K562 (cell line): Measurements from ENCODE around the gene PIEZO2. TPM values are rescaled to one million over a fixed set of nuclear protein-coding genes. Genes with fewer than 3 reads are reported as not detected.

ENCODE experiments used
- ATAC-seq: fragments of 200-7000 bp; cut with Tn5 transposase; 3 replicates; pipeline ENCODE4 v1.9.1; 2020; ENCODE audit warnings: moderate library complexity
- BruUV-seq: library from RNA; stranded (reverse); fragments of 400-500 nt; replicated peaks from 2 replicates; lab custom pipeline; 2021; lab: Mats Ljungman, UMichigan
- CTCF ChIA-PET: fragments of 300-600 bp; formaldehyde crosslinking; extraction: SDS; loops from one replicate; lab custom pipeline; 2021; ENCODE audit warnings: low intra/inter-chr PET ratio; lab: Yijun Ruan, JAX
- POLR2A ChIA-PET: fragments of 300-600, 350-650 bp; sonication (Branson Sonifier 250); formaldehyde crosslinking; extraction: SDS; loops from one replicate; lab custom pipeline; 2021; ENCODE audit warnings: antibody characterized with exemption, inconsistent platforms; lab: Yijun Ruan, JAX
- DNase-seq, 4 experiments: peaks; one replicate each; pipeline versions ENCODE4 v3.0.0 to v3.0.0-alpha.2; 2011 to 2018; ENCODE audit warnings: low spot score in 3 of 4, mixed read lengths in 3 of 4; ENCODE audit errors: extremely low read depth in 1 of 4
- FAIRE-seq: peaks from 2 replicates; lab custom pipeline; 2011; peaks lifted over from hg19 to GRCh38; lab: Jason Lieb, UNC
- H2AFZ ChIP-seq: 2 replicates; pipeline ENCODE4 v1.6.0; 2011; ENCODE audit warnings: low read depth, low read length, control low read depth, inconsistent platforms
- H3K27ac ChIP-seq: fragments of 200-600 bp; 3 replicates; pipeline ENCODE4 v1.8.0; 2011; ENCODE audit warnings: low read depth, mild to moderate bottlenecking, control low read depth, inconsistent platforms, low read length, moderate library complexity, mixed read lengths; ENCODE audit errors: extremely low read depth
- H3K27me3 ChIP-seq, 2 experiments: fragments of 300-600 bp in 1 of 2; 2 replicates in 1 of 2; 3 replicates in 1 of 2; pipeline versions ENCODE4 v1.6.0 to v1.8.0; 2011; ENCODE audit warnings: inconsistent platforms in 2 of 2, low read length in 2 of 2, mild to moderate bottlenecking in 1 of 2, mixed read lengths in 1 of 2, moderate library complexity in 1 of 2; ENCODE audit not compliant: control insufficient read depth in 2 of 2, insufficient read depth in 2 of 2
- H3K36me3 ChIP-seq: fragments of 300-600 bp; 3 replicates; pipeline ENCODE4 v1.8.0; 2011; ENCODE audit warnings: mild to moderate bottlenecking, low read length, inconsistent platforms; ENCODE audit not compliant: control insufficient read depth, insufficient read depth
- H3K4me1 ChIP-seq, 2 experiments: fragments of 200-600 bp in 1 of 2; replicated peaks in 1 of 2; 2 replicates in 1 of 2; 3 replicates in 1 of 2; pipeline versions ENCODE4 v1.5.1 to v1.8.0; 2011; ENCODE audit warnings: inconsistent platforms in 2 of 2, low read length in 2 of 2, mild to moderate bottlenecking in 1 of 2, mixed read lengths in 1 of 2, moderate library complexity in 1 of 2; ENCODE audit not compliant: control insufficient read depth in 2 of 2, insufficient read depth in 2 of 2
- H3K4me2 ChIP-seq: 2 replicates; pipeline ENCODE4 v1.6.1; 2011; ENCODE audit warnings: low read length, control low read depth, inconsistent platforms, mixed read lengths; ENCODE audit not compliant: insufficient read depth
- H3K4me3 ChIP-seq: fragments of 200-600 bp; sonication (generic), shearing (Covaris generic); 2 replicates; pipeline ENCODE4 v1.5.1; 2016; ENCODE audit warnings: control low read depth, inconsistent platforms
- H3K79me2 ChIP-seq: fragments of 200-600 bp; 3 replicates; pipeline ENCODE4 v1.8.0; 2011; ENCODE audit warnings: low read length, inconsistent platforms; ENCODE audit not compliant: control insufficient read depth, insufficient read depth
- H3K9ac ChIP-seq, 2 experiments: 2 replicates each; pipeline versions ENCODE4 v1.6.0 to v1.6.1; 2011; ENCODE audit warnings: low read depth in 2 of 2, low read length in 2 of 2, control low read depth in 1 of 2, inconsistent platforms in 1 of 2, mild to moderate bottlenecking in 1 of 2, mixed read lengths in 1 of 2; ENCODE audit not compliant: insufficient read depth in 1 of 2
- H3K9me1 ChIP-seq: one replicate; pipeline ENCODE4 v1.6.0; 2011; ENCODE audit warnings: inconsistent platforms, mild to moderate bottlenecking, low read length, moderate library complexity; ENCODE audit not compliant: control insufficient read depth, insufficient read depth
- H3K9me3 ChIP-seq: replicated peaks from 2 replicates; pipeline ENCODE4 v1.5.1; 2011; ENCODE audit warnings: low read depth, low read length, inconsistent platforms; ENCODE audit not compliant: control insufficient read depth, insufficient read depth
- H4K20me1 ChIP-seq: replicated peaks from 2 replicates; pipeline ENCODE4 v1.6.1; 2011; ENCODE audit warnings: low read length, inconsistent platforms, mixed read lengths; ENCODE audit not compliant: control insufficient read depth, insufficient read depth
- ARID1B ChIP-seq: fragments of 450-650 bp; IDR thresholded peaks from 2 replicates; pipeline ENCODE4 v1.6.1; 2016; ENCODE audit warnings: antibody characterized with exemption, mild to moderate bottlenecking, inconsistent platforms
- ETV6 ChIP-seq, 3 experiments: fragments of 150-350 bp in 1 of 3; sonication (generic) in 1 of 3; formaldehyde crosslinking in 1 of 3; IDR thresholded peaks; 2 replicates each; pipeline versions ENCODE4 v1.6.1 to v1.8.0; 2014 to 2022; ENCODE audit warnings: borderline replicate concordance in 2 of 3, low read depth in 2 of 3, antibody characterized with exemption in 1 of 3, low read length in 1 of 3, mild to moderate bottlenecking in 1 of 3, missing genetic modification reagents in 1 of 3
- GATAD2B ChIP-seq: fragments of 450-650 bp; IDR thresholded peaks from 2 replicates; pipeline ENCODE4 v1.6.1; 2017; ENCODE audit warnings: mild to moderate bottlenecking, borderline replicate concordance
- MIER1 ChIP-seq: fragments of 450-650 bp; IDR thresholded peaks from 2 replicates; pipeline ENCODE4 v1.6.1; 2016; ENCODE audit warnings: antibody characterized with exemption, mild to moderate bottlenecking, low read depth
- PML ChIP-seq: IDR thresholded peaks from 2 replicates; pipeline ENCODE4 v1.6.1; 2012; ENCODE audit warnings: low read length, inconsistent platforms
- PURB ChIP-seq: sonication (generic); formaldehyde crosslinking; IDR thresholded peaks from 2 replicates; pipeline ENCODE4 v1.9.0; 2021; ENCODE audit warnings: low read depth, mild to moderate bottlenecking, missing genetic modification reagents
- RBM25 ChIP-seq: fragments of 200-400 bp; formaldehyde crosslinking; IDR thresholded peaks from 2 replicates; pipeline ENCODE4 v1.6.1; 2018; ENCODE audit warnings: low read length, low read depth, moderate library complexity; ENCODE audit not compliant: severe bottlenecking
- RBM39 ChIP-seq: fragments of 200-400 bp; formaldehyde crosslinking; optimal IDR thresholded peaks from 2 replicates; pipeline ENCODE3; 2018; ENCODE audit warnings: low read depth, low read length
- ZNF586 ChIP-seq: fragments of 450-650 bp; formaldehyde crosslinking; conservative IDR thresholded peaks from 2 replicates; pipeline ENCODE4 v1.4.0; 2020; ENCODE audit warnings: mild to moderate bottlenecking, moderate library complexity
- ZNF79 ChIP-seq: fragments of 250-450 bp; sonication (Bioruptor Pico); IDR thresholded peaks from 2 replicates; pipeline ENCODE4 v1.4.0; 2020; ENCODE audit warnings: low read depth, mild to moderate bottlenecking, moderate library complexity
- WGBS: fragments of 100-300 bp; shearing (Covaris generic); methylation state at CpG from one replicate; pipeline ENCODE4 v1.1.6; 2016; ENCODE audit warnings: low coverage, mixed read lengths; ENCODE audit not compliant: insufficient coverage; ENCODE audit errors: missing lambda C conversion rate; 5-methylcytosine and 5-hydroxymethylcytosine counted together
- in situ Hi-C: fragments of 300-500 bp; cut with MboI; formaldehyde crosslinking; loops from 4 replicates; pipeline ENCODE4 v1.15.0; 2018; ENCODE audit warnings: inconsistent platforms, mixed read lengths
- intact Hi-C: fragments of 100-400 bp; cut with micrococcal nuclease; formaldehyde crosslinking; loops from 2 replicates; pipeline ENCODE4 v1.14.2; 2022
- polyA plus RNA-seq, 8 experiments: library from polyadenylated mRNA; depleted of rRNA in 4 of 8; stranded (reverse) in 5 of 8; unstranded in 3 of 8; fragments of >200 nt; fragmentation: Nextera tagmentation in 2 of 8; fragmentation: Illumina TruSeq in 1 of 8; extraction: Ambion mirVana in 2 of 8; extraction: Trizol in 1 of 8; gene quantifications; 2 replicates each; pipeline versions ENCODE4 v1.2.1 to v1.2.3, GENCODE V29; 2011 to 2014; ENCODE audit warnings: inconsistent platforms in 1 of 8, missing spikeins in 1 of 8
- total RNA-seq, 7 experiments: library from RNA; depleted of rRNA in 6 of 7; stranded (reverse); fragments of >200 nt in 6 of 7; fragmentation: Illumina TruSeq in 2 of 7; extraction: Trizol in 2 of 7; gene quantifications; 2 replicates each; pipeline versions ENCODE4 v1.2.1 to v1.2.3, GENCODE V29; 2011 to 2021; ENCODE audit warnings: low replicate concordance in 1 of 7
- TF ChIP-seq, protein P1 (sequence below): fragments of 250-450 bp; sonication (Bioruptor Pico); IDR thresholded peaks from 2 replicates; pipeline ENCODE4 v1.5.0; 2021; ENCODE audit warnings: mild to moderate bottlenecking, borderline replicate concordance
- TF ChIP-seq, protein P2 (sequence below), 2 experiments: fragments of 450-650 bp in 1 of 2; sonication (generic) in 1 of 2; formaldehyde crosslinking in 1 of 2; IDR thresholded peaks in 1 of 2; conservative IDR thresholded peaks in 1 of 2; 2 replicates each; pipeline versions ENCODE4 v1.6.1 to v1.8.1; 2016 to 2023; ENCODE audit warnings: mild to moderate bottlenecking in 2 of 2, moderate library complexity in 2 of 2, inconsistent platforms in 1 of 2, missing genetic modification reagents in 1 of 2
- TF ChIP-seq, protein P3 (sequence below): fragments of 250-450 bp; sonication (Bioruptor Pico); IDR thresholded peaks from 2 replicates; pipeline ENCODE4 v1.4.0; 2020; ENCODE audit warnings: mild to moderate bottlenecking, moderate library complexity, borderline replicate concordance
- TF ChIP-seq, protein P4 (sequence below): sonication (generic); formaldehyde crosslinking; IDR thresholded peaks from 2 replicates; pipeline ENCODE4 v1.5.0; 2020; ENCODE audit warnings: missing genetic modification reagents

The PIEZO2 gene
- total and polyA plus RNA-seq, 9 of the 15 experiments (the other 6 are each of a cell fraction or from before 2014, with no cell fraction given): 0.54 to 4.1 (median 2.0) TPM

DNA sequence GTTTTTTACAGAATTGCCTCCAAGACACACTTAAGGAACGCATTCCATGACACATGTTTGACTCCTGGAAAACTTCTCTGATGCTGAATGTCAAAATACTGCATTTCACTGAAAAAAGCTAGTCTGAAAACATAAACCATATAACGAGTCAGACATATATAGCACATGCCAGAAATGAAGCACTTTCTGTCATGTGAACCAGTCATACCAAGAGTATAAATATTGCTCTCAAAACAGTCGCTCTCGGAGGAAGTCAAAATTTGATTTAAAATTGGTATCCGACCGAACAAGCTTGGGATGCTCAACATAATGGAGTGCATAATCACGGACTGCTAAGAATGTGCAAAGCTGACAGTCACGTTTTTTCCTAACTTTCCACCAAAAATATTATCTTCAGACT lies 115.9 kb downstream of the PIEZO2 start:
- no peak overlapping the region for H3K4me3 ChIP-seq
- H2AFZ ChIP-seq: no peak overlapping the region
- no peaks in the 10 kb centered on the region for H4K20me1 ChIP-seq
- DNase-seq: no peak
- H3K9me3 ChIP-seq: no peaks in the 10 kb centered on the region
- WGBS: under 1% methylated on average over 8 of the region's 8 CpGs
- H3K9me1 ChIP-seq: no peaks in the 10 kb centered on the region
- 0 out of 5 replicates have a peak, but pooled peaks cover 0 to 2% of the 10 kb centered on the region in 2 experiments for H3K27me3 ChIP-seq
- H3K27ac ChIP-seq: no peak overlapping the region
- H3K4me2 ChIP-seq: no peak overlapping the region
- H3K4me1 ChIP-seq: no peaks in the 10 kb centered on the region
- in situ Hi-C loops: no loop called here
- no peak overlapping the region for H3K9ac ChIP-seq
- FAIRE-seq: no peak
- intact Hi-C loops: no loop called here
- no peaks in the 10 kb centered on the region for H3K36me3 ChIP-seq
- H3K79me2 ChIP-seq: no peaks in the 10 kb centered on the region
- POLR2A ChIA-PET: no interaction called here
- CTCF ChIA-PET: no interaction called here
- no TSS peak for BruUV-seq
- no peak for ATAC-seq
- TF ChIP-seq, protein P1, sequence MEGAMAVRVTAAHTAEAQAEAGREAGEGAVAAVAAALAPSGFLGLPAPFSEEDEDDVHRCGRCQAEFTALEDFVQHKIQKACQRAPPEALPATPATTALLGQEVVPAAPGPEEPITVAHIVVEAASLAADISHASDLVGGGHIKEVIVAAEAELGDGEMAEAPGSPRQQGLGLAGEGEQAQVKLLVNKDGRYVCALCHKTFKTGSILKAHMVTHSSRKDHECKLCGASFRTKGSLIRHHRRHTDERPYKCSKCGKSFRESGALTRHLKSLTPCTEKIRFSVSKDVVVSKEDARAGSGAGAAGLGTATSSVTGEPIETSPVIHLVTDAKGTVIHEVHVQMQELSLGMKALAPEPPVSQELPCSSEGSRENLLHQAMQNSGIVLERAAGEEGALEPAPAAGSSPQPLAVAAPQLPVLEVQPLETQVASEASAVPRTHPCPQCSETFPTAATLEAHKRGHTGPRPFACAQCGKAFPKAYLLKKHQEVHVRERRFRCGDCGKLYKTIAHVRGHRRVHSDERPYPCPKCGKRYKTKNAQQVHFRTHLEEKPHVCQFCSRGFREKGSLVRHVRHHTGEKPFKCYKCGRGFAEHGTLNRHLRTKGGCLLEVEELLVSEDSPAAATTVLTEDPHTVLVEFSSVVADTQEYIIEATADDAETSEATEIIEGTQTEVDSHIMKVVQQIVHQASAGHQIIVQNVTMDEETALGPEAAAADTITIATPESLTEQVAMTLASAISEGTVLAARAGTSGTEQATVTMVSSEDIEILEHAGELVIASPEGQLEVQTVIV (CRISPR knock-in tag): no peak
- TF ChIP-seq RBM25 (no peak), GATAD2B (no peak), PML (no peak), ARID1B (no peak), MIER1 (no peak), ETV6 (IDR thresholded peaks at IDR 0.05; ENCODE audit: borderline replicate concordance in 1 of 2, low read depth in 2 of 2, low read length in 1 of 2) (no peak), ETV6 (CRISPR knock-in tag; IDR thresholded peaks at IDR 0.05; ENCODE audit: borderline replicate concordance) (no peak), RBM39 (no peak), ZNF79 (no peak), ZNF586 (CRISPR knock-in tag) (no peak), PURB (CRISPR knock-in tag) (no peak)
- TF ChIP-seq, protein P2, sequence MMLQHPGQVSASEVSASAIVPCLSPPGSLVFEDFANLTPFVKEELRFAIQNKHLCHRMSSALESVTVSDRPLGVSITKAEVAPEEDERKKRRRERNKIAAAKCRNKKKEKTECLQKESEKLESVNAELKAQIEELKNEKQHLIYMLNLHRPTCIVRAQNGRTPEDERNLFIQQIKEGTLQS (IDR thresholded peaks at IDR 0.05): no peak
- TF ChIP-seq, protein P2 (CRISPR knock-in tag; conservative IDR thresholded peaks at IDR 0.05): no peak
- TF ChIP-seq, protein P3, sequence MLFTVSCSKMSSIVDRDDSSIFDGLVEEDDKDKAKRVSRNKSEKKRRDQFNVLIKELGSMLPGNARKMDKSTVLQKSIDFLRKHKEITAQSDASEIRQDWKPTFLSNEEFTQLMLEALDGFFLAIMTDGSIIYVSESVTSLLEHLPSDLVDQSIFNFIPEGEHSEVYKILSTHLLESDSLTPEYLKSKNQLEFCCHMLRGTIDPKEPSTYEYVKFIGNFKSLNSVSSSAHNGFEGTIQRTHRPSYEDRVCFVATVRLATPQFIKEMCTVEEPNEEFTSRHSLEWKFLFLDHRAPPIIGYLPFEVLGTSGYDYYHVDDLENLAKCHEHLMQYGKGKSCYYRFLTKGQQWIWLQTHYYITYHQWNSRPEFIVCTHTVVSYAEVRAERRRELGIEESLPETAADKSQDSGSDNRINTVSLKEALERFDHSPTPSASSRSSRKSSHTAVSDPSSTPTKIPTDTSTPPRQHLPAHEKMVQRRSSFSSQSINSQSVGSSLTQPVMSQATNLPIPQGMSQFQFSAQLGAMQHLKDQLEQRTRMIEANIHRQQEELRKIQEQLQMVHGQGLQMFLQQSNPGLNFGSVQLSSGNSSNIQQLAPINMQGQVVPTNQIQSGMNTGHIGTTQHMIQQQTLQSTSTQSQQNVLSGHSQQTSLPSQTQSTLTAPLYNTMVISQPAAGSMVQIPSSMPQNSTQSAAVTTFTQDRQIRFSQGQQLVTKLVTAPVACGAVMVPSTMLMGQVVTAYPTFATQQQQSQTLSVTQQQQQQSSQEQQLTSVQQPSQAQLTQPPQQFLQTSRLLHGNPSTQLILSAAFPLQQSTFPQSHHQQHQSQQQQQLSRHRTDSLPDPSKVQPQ (CRISPR knock-in tag): no peak
- TF ChIP-seq, protein P4, sequence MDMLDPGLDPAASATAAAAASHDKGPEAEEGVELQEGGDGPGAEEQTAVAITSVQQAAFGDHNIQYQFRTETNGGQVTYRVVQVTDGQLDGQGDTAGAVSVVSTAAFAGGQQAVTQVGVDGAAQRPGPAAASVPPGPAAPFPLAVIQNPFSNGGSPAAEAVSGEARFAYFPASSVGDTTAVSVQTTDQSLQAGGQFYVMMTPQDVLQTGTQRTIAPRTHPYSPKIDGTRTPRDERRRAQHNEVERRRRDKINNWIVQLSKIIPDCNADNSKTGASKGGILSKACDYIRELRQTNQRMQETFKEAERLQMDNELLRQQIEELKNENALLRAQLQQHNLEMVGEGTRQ (CRISPR knock-in tag): no peak
